HCT116 (cell line): ENCODE measurements around the gene SMIM28.

Experiments used
- EZH2phosphoT487 ChIP-seq: fragments of 200-600 bp; IDR thresholded peaks from 2 replicates; pipeline ENCODE4 v1.6.1; 2018; ENCODE audit warnings: antibody characterized with exemption, borderline replicate concordance
- POLR2A ChIP-seq: IDR thresholded peaks from 2 replicates; pipeline ENCODE4 v1.7.0; 2011; ENCODE audit warnings: borderline replicate concordance; ENCODE audit not compliant: insufficient read depth, insufficient read length; ENCODE audit errors: extremely low read depth
- RAD21 ChIP-seq: IDR thresholded peaks from 2 replicates; pipeline ENCODE4 v1.6.1; 2012; ENCODE audit warnings: low read depth, mild to moderate bottlenecking
- SP1 ChIP-seq: IDR thresholded peaks from 2 replicates; pipeline ENCODE4 v1.6.1; 2012; ENCODE audit warnings: low read depth
- YY1 ChIP-seq: IDR thresholded peaks from 2 replicates; pipeline ENCODE4 v1.6.1; 2011; ENCODE audit warnings: low read length, low read depth, moderate library complexity, mild to moderate bottlenecking; ENCODE audit not compliant: insufficient replicate concordance; ENCODE audit errors: extremely low read depth
- TF ChIP-seq, protein P1 (sequence below), 3 experiments: fragments of 200-600 bp in 1 of 3; sonication (generic) in 1 of 3; IDR thresholded peaks in 2 of 3; conservative IDR thresholded peaks in 1 of 3; 2 replicates each; pipeline ENCODE4 v1.5.1; 2012 to 2017; ENCODE audit warnings: low read depth in 2 of 3, low read length in 2 of 3, antibody characterized with exemption in 1 of 3, borderline replicate concordance in 1 of 3, control low read depth in 1 of 3, mild to moderate bottlenecking in 1 of 3, mixed read lengths in 1 of 3, mixed run types in 1 of 3, moderate library complexity in 1 of 3; ENCODE audit not compliant: insufficient read depth in 1 of 3

DNA sequence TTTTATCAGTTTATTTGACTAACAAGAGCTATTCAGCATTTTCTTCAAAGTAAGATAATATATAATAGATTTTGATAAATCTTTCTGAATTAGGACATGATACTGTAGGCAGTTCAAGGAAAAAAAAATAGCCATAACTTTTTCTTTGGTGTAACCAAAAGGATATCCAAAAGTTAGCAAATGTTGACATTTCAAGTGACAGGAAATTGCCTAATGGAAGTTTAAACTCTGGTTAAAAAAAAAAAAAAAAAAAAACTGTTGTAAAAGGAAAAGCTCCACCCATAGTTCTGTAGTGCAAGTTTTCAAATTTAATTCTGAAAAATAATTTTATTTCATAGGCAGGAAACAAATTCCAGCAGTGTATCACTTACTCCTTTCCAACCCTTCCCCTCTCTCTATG lies 45.2 kb downstream of the SMIM28 start:
- TF ChIP-seq, protein P1, sequence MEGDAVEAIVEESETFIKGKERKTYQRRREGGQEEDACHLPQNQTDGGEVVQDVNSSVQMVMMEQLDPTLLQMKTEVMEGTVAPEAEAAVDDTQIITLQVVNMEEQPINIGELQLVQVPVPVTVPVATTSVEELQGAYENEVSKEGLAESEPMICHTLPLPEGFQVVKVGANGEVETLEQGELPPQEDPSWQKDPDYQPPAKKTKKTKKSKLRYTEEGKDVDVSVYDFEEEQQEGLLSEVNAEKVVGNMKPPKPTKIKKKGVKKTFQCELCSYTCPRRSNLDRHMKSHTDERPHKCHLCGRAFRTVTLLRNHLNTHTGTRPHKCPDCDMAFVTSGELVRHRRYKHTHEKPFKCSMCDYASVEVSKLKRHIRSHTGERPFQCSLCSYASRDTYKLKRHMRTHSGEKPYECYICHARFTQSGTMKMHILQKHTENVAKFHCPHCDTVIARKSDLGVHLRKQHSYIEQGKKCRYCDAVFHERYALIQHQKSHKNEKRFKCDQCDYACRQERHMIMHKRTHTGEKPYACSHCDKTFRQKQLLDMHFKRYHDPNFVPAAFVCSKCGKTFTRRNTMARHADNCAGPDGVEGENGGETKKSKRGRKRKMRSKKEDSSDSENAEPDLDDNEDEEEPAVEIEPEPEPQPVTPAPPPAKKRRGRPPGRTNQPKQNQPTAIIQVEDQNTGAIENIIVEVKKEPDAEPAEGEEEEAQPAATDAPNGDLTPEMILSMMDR (IDR thresholded peaks at IDR 0.05 in 2 of 3, conservative IDR thresholded peaks at IDR 0.05 in 1 of 3; ENCODE audit: borderline replicate concordance in 1 of 3, insufficient read depth in 1 of 3, low read depth in 2 of 3, low read length in 2 of 3) = no peak
- TF ChIP-seq RAD21 = no peak
- no peak for TF ChIP-seq SP1
- TF ChIP-seq POLR2A = no peak
- TF ChIP-seq YY1 = no peak
- no peak for TF ChIP-seq EZH2phosphoT487
